Dermis microvascular lymphatic vessel endothelial cell (primary cell): Measurements from ENCODE around the gene IFNA1. TPM values are rescaled to one million over a fixed set of nuclear protein-coding genes. Genes with fewer than 3 reads are reported as not detected.
A peak's percentile ranks its signal among the peaks of the same experiment; 100 is the strongest.
"Not testable (repeated sequence)": the region's sequence is repeated elsewhere in the genome, so short reads cannot be mapped to it uniquely, and the experiment has no call there.

Experiments used
- DNase-seq, 2 donors: peaks; one replicate each; pipeline versions ENCODE4 v3.0.0 to v3.0.0-alpha.2; 2010; ENCODE audit warnings: low read depth in 2 of 2
- total RNA-seq: library from RNA; depleted of rRNA; stranded (reverse); fragments of >200 nt; gene quantifications from 2 replicates; pipeline ENCODE4 v1.2.1, GENCODE V29; 2014

Gene IFNA1
- total RNA-seq, 1 donor from 2014 or later = not detected

GRCh38 chr9:21443849-21444625 is 3.8 kb downstream of the IFNA1 start:
- no peak for DNase-seq

- DNase-seq = not testable (repeated sequence)
Observed at GRCh38 chr9:21449312-21449711, 9.1 kb downstream of the IFNA1 start.

DNA sequence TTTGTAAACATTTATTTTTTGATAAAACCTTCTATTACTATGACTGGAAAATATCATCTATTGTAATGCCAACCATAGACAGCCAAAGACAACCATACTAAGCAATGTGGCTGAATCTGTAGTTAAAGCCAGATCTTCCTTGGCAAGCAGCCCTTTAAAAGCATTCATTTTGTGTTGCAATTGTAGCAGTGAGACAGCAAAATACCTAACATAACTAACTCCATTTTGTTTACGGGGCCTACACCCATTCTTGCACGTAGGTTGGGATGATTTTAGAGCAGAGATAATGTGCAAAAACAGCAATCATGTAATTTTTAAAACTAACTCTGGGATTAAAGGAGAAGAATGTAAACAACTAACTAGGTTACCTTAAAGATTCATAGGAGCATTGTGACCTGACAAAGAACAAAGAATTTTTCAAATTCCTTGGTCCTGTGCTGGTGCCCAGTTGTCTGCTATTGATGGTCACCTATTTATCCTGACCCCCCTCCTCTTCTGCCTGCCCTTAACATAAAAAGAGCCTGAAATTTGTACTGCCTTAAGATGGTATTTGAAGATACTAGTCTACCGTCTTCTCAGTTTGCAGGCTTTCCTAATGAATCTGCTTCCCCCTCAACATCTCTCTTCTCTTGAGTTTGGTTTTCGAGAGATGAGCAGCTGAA is 10.6 kb downstream of the IFNA1 start:
- DNase-seq = no peak

DNA sequence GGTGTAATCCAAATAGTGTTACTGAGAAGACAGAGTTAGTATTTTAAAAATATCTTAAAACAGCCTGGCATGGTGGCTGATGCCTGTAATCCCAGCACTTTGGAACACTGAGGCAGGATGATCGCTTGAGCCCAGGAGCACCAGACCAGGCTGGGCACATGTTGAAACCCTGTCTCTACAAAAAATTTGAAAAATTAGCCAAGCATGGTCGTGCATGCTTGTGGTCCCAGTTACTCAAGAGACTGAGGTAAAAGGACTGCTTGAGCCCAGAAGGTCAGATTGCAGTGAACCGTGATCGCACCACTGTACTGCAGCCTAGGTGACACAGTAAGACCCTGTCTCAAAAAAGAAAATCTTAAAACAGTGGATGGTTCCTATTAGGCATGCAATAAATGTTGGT is 12.4 kb downstream of the IFNA1 start:
- DNase-seq = no peak

DNA sequence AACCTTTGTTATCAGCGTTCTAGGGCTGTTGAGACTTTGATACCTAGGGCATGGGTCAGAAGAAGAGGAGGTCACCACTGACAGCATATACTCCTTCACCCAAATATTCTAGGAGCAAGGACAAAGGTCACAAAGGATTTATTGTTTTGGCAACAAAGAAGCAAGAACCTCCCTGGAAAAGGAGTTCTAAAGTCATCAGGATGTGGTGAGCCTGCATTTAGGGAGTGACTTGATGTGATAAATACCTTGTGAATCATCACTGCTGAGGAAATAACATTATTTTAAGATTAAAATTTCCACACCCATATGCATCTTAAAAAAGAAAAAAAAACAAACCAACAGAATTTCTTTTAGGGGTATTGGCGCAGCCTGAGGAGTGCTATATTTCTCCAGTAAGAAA is 13.9 kb downstream of the IFNA1 start:
- peak in 1 of 2 donors; percentile 3 for DNase-seq

DNA sequence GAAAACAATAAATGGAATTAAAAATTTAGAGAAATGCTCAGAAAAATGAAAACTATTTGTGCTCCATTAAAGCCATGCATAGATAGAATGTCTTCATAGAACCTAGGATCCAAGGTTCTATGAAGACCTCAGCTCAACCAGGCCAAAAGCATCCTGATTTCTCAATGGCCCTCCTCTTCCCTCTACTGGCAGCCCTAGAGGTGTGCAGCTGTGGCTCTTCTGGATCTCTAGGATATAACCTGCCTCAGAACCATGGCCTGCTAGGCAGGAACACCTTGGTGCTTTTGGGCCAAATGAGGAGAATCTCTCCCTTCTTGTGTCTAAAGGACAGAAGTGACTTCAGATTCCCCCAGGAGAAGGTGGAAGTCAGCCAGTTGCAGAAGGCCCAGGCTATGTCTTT is 15.1 kb downstream of the IFNA1 start:
- peak; percentile 3 to 49 for DNase-seq

- no peak for DNase-seq
Observed at GRCh38 chr9:21461377-21461776, 21.1 kb downstream of the IFNA1 start.

DNA sequence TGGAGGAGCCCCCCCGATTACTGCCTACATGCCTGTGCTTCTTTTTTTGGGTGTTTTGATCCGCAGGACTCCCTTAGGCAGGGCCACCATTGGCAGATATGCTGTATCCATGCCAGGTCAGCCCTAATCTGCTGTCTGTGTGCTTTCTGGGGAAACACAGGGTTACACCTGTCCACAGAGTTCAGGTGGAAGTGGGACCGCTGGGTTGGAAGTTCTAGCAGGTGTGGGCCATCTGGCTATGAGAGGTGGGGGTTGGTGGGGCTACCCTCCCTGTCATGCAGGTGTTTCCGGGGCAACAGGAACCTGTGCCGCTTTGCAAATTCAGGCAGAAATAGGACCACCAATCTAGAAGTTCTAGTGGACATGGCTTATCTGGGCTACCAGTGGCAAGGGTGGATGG is 24.9 kb downstream of the IFNA1 start:
- no peak for DNase-seq

DNA sequence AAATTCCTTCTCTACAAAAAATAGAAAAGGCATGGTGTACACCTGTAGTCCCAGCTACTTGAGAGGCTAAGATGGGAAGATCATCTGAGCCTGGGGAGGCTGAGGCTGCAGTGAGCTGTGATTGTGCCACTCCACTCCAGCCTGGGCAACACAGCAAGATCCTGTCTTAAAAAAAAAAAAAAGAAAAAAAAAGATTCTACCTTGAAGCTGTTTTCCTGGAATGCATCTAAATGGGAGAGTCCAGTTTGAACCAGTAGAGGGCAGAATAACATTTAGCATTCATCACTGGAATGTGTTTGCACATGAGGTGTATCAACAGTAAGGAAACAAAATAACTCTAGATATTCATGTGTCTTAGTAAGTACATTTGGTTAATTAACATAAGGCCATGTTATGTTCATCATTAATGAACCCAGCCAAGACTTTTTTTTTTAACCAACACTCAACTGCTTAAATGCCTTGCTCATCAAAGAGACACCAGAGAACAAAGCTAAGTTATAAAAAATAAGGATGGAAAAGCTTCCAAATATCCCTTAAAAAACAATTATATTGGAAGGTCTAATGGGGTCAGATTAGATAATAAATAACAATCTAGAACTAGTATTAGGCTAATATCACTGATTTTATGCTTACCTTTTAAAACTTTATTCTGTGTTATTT is 25.8 kb downstream of the IFNA1 start:
- peak; percentile 37 to 72 for DNase-seq

GRCh38 chr9:21470126-21470525 is 29.9 kb downstream of the IFNA1 start:
- DNase-seq = no peak

DNA sequence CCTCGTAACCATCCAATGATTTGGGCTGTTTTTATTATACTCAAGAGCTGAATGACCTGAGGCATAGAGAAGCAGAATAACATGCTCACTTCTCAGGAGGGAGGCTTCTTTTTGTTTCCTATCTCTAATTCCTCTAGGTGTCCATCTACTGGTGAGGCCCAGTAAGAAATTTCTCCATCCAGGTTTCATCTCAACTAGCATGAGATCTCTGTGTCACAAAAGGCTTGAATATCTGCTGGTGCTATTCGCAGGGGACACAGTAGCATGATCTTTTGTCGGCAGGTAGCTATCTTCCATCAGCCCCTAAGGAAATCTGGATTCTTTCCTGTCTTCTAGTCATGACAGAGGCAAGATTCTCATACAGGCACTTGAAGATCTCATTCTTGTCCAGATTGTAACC is 33.0 kb downstream of the IFNA1 start:
- no peak for DNase-seq

- DNase-seq = no peak
Observed at GRCh38 chr9:21477466-21477865, 37.2 kb downstream of the IFNA1 start.

DNA sequence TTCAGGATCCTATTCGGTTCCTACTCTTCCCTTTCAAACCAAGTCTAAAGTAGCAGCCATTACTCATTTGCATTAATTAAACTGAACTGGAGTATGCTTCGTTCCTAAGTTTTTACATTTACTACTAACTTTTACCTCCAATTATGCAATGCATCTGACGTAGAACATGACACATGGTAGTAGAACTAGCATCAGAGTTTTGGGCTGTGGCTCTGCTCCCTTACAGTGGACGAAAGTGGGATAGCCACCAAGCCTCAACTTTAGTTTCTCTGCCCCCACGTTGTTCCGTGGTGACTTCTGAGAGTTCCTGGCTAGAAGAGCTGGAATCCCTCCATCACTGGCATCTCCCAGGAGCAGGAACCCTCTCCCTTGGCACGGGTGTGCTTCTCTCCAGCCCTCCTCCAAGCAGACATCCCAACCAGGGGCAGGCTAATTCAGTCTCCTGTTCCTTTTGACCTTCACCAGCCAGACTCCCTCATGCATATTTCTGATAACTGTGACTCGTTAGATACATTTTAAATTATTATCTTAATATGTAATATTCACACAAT is 39.0 kb downstream of the IFNA1 start:
- DNase-seq = no peak

GRCh38 chr9:21481470-21482056 is 41.3 kb downstream of the IFNA1 start:
- DNase-seq = no peak

GRCh38 chr9:21482213-21482612 is 42.0 kb downstream of the IFNA1 start, which contains the start of gene IFNE:
TSS of gene IFNE (minus strand) at chr9:21482313. CDS start at chr9:21481694, 619 bp downstream.
- no peak for DNase-seq

Other genes starting within 250 kb of the IFNA1 start
- not detected in 2 replicates for gene IFNA7, start 238.2 kb upstream of the IFNA1 start, total RNA-seq
- gene IFNA10, start 233.3 kb upstream of the IFNA1 start, total RNA-seq = not detected in 2 replicates
- gene IFNA16, start 223.1 kb upstream of the IFNA1 start, total RNA-seq = not detected in 2 replicates
- not detected in 2 replicates for gene IFNA17, start 212.2 kb upstream of the IFNA1 start, total RNA-seq
- gene IFNA14, start 200.4 kb upstream of the IFNA1 start, total RNA-seq = not detected in 2 replicates
- gene IFNA5, start 135.1 kb upstream of the IFNA1 start, total RNA-seq = not detected in 2 replicates
- 26.8 and 36.4 TPM in 2 replicates for gene KLHL9, start 105.0 kb upstream of the IFNA1 start, total RNA-seq
- gene IFNA6, start 89.6 kb upstream of the IFNA1 start, total RNA-seq = not detected in 2 replicates
- not detected in 2 replicates for gene IFNA13, start 72.4 kb upstream of the IFNA1 start, total RNA-seq
- gene IFNA2, start 55.0 kb upstream of the IFNA1 start, total RNA-seq = not detected in 2 replicates
- not detected in 2 replicates for gene IFNA8, start 31.3 kb upstream of the IFNA1 start, total RNA-seq
- gene IFNE, start 41.9 kb downstream of the IFNA1 start, total RNA-seq = under 0.01 TPM in 1 of 2 replicates, not detected in the other